Measurements from ENCODE around the gene GPR83. TPM values are rescaled to one million over a fixed set of nuclear protein-coding genes. Genes with fewer than 3 reads are reported as not detected.

Gene GPR83
- total and polyA plus RNA-seq, 10 of the 15 experiments (the other 5 are each of a cell fraction or from before 2014, with no cell fraction given), result 0.03 to 0.19 (median 0.05) TPM; not detected in 7

- no peak for TF ChIP-seq E2F8 (IDR thresholded peaks at IDR 0.05; ENCODE audit: low read depth, partially characterized antibody)
Measured at GRCh38 chr11:94400457-94400838, 771 bp downstream of the GPR83 start (continued).

GRCh38 chr11:94400050-94400449 is 1.2 kb downstream of the GPR83 start:
- Histone ChIP-seq H2AFZ (ENCODE audit: control insufficient read depth, low read depth, low read length) (no peak overlapping the region), H3K79me2 (ENCODE audit: control insufficient read depth, insufficient read depth, low read length) (no peaks in the 10 kb centered on the region), H3K27me3 (replicated peaks in 1 of 2; ENCODE audit: control insufficient read depth in 2 of 2, insufficient read depth in 2 of 2, low read length in 1 of 2) (peaks cover 0 to 8% of the 10 kb centered on the region in 2 experiments; a peak in 3 of 4 replicates), H3K9me3 (replicated peaks; ENCODE audit: control insufficient read depth, insufficient read depth, low read length) (no peaks in the 10 kb centered on the region), H3K9ac (ENCODE audit: control insufficient read depth, insufficient read depth, low read length) (no peak overlapping the region), H3K4me3 (no peak overlapping the region), H3K27ac (ENCODE audit: control insufficient read depth, insufficient read depth) (no peak overlapping the region), H3K4me2 (ENCODE audit: control insufficient read depth, insufficient read depth) (no peak overlapping the region), H3K36me3 (ENCODE audit: control insufficient read depth in 2 of 2, insufficient read depth in 2 of 2, low read length in 1 of 2) (no peaks in the 10 kb centered on the region), H4K20me1 (ENCODE audit: control insufficient read depth, insufficient read depth) (no peaks in the 10 kb centered on the region; the same call in 1 of the 2 replicates), H3K4me1 (ENCODE audit: control insufficient read depth, insufficient read depth, low read length) (no peaks in the 10 kb centered on the region)
- 75% methylated on average over 4 of the region's 4 CpGs for WGBS (ENCODE audit: insufficient coverage, insufficient replicate concordance, low lambda C conversion rate, missing lambda C conversion rate)
- FAIRE-seq (no peak), DNase-seq (ENCODE audit: low read depth, low spot score) (no peak), ATAC-seq (no peak)
- RAD21 ChIA-PET (ENCODE audit: unreplicated experiment), result no interaction called here
- intact Hi-C loops (cut with micrococcal nuclease; ENCODE audit: unreplicated experiment), result no loop called here
- CTCF ChIA-PET, result no interaction called here
- TF ChIP-seq HDAC2 (IDR thresholded peaks at IDR 0.05) (no peak), SMC3 (IDR thresholded peaks at IDR 0.05; ENCODE audit: borderline replicate concordance, low read length) (no peak), IRF5 (IDR thresholded peaks at IDR 0.05; ENCODE audit: borderline replicate concordance) (no peak), STAT3 (IDR thresholded peaks at IDR 0.05; ENCODE audit: low read depth, low read length) (no peak), SMAD5 (IDR thresholded peaks at IDR 0.05; ENCODE audit: low read depth) (no peak)
- POLR2A ChIA-PET, result no interaction called here
- SMC1A ChIA-PET (ENCODE audit: uncharacterized antibody, unreplicated experiment), result no interaction called here
- in situ Hi-C loops (cut with MboI), result no loop called here
- BruUV-seq (replicated peaks), result no TSS peak
